NCI-H1105 (cell line): Measurements from ENCODE around the gene TSG101.

ENCODE experiments used
- DNase-seq: peaks from one replicate; lab custom pipeline; 2025; lab: John Stamatoyannopoulos, UW

TSG101 gene

DNA sequence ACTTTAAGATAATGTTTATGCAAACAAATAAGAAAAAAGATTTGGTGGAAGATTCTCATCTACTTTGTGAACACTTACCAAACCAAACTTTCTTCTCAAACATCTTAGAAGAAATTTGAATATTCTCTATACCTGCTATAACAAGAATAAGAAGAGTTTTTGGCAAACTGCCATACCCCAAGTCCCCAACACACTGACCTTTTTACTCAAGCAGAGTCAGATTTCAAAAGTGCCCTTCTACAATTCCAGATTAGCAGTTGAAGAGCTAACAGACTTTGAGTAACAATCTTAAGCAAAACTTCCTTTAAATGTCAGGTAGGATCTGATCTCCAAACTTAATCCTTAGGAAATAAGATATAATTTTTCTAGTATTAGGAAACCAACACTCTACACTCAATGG, 33.9 kb downstream of the TSG101 start:
- no peak for DNase-seq

GRCh38 chr11:18491924-18492323, 34.8 kb downstream of the TSG101 start:
- DNase-seq, result no peak

GRCh38 chr11:18490736-18491485, 35.8 kb downstream of the TSG101 start:
- no peak for DNase-seq

DNA sequence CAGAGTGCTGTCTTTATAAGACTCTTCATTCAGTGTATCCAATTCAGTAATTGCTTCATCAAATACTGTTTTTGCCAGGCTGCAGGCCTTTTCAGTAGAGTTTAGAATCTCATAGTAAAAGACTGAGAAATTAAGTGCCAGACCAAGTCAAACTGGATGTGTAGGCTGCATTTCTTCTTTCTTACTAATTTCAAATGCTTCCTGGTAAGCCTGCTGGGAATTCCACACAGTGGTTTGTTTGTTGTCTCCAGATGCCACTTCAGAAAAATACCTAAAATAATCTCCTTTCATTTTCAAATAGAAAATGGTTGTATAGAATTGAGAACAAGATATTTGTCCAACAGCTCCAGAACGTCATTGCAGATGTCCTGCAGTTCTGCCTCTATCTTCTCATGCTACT, 36.4 kb downstream of the TSG101 start:
- no peak for DNase-seq

- no peak for DNase-seq
These were observed 40.7 kb downstream of the TSG101 start for GRCh38 chr11:18485913-18486528.

GRCh38 chr11:18479063-18479462, 47.7 kb downstream of the TSG101 start:
- no peak for DNase-seq

DNA sequence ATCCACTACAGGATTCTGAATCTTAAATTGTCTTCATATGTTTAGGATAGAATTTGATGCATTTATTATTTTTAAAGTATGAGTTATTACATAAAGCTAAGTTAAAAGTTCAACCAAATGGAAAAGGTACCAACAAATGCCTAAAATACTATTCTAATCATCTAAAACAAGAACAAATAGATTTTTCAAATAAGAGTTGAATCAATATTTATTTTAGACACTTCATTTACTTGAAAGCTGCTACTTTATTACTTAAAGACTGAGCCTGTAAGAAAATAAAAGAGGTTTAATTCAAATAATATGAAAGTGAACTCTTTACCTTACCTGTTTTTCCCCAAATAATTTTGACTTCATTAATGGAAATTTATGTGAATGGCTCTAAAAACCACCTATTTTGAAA, 54.2 kb downstream of the TSG101 start:
- DNase-seq, result no peak

- no peak for DNase-seq
These were observed 54.7 kb downstream of the TSG101 start for GRCh38 chr11:18471995-18472394.

DNA sequence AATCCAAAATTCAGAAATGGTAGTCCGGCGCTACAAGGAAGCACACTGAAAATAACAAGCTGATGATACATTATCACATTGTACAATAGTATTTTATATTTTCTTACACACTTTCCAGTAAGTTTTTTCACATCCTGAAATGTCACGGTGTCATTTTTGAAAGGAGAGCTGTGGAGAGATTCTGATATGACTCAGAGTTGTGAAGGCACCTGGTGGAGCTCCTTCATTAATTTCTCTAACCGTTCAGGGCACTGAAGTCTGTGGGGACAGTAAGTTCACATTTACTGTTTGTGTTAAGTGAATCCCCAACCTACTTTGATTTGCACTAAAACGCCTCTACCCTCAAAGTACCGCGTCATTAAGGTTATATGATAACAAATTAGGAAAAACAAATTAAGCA, 57.8 kb downstream of the TSG101 start:
- DNase-seq, result no peak

DNA sequence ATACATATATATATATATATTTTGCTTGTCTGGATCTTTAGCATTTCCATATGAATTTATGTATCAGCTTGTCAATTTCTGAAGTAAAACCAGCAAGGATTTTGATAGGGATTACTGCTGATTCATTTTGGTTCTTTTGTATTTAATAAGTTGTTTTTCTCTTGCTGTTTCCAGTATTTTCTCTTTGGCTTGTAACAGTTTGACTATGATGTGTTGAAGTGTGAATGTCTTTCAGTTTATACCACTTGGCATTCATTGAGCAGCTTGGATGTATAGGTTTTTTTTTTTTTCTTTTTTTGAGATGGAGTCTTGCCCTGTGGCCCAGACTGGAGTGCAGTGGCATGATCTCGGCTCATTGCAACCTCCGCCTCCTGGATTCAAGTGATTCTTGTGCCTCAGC, 58.7 kb downstream of the TSG101 start:
- DNase-seq, result no peak

DNA sequence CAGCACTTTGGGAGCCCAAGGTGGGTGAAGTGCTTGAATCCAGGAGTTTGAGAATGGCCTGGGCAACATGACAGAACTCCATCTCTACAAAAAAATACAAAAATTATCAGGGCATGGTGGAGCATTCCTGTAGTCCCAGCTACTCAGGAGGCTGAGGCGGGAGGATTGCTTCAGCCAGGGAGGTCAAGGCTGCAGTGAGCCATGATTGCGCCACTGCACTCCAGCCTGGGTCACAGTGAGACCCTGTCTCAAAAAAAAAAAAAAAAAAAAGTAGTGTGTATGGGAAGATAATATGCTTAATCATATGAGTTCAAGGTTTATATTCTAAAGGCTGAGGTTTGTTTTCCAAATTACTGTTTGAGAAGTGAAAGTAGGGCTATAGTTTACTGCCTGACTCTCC, 60.3 kb downstream of the TSG101 start:
- DNase-seq, result no peak

DNA sequence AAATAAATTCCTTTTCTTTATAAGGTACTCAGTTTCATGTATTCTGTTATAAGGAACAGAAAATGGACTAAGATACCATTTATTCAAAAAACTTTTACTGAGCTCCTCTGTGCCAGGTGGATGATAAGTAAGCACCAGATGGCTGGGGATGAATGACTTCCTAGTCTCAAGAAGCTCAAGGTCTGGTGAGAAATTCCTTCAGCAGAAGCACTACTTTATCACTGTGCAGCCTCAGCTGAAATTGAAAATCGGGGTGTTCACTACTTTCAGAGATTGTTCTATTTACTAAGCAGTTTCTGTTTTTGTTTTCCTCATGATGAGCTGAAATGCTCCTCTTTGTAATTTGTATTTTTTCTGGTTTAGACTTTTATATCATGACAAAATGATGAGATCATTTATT, 63.3 kb downstream of the TSG101 start:
- no peak for DNase-seq

DNA sequence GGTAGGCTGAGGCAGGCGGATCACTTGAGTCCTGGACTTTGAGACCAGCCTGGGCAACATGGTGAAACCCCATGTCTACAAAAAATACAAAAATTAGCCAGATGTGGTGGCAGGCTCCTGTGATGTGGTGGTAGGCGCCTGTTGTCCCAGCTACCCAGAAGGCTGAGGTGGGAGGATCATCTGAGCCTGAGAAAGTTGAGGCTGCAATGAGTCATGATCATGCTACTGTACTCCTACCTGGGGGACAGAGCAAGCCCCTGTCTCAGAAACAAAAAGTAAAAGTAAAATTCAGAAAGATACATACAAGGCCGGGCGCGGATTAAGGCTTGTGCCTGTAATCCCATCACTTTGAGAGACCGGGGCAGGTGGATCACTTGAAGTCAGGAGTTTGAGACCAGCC, 64.8 kb downstream of the TSG101 start:
- DNase-seq, result no peak

DNA sequence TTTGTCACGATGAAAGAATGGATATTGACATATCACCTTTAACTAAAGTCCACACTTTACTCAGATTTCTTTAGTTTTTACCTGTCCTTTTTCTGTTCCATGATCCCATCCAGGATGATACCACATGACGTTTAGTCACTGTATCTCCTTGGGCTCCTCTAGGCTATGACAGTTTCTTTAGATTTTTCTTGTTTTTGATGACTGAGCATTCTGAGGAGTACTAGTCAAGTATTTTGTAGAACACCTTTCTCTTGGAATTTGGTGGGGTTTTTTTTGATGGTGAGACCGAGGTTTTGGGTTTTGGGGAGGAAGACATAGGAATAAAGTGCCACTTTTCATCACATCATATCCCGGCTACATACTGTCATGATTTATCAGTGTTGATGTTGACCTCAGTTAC, 67.1 kb downstream of the TSG101 start:
- no peak for DNase-seq

- DNase-seq, result no peak
These were observed 69.3 kb downstream of the TSG101 start for GRCh38 chr11:18457450-18457849.

DNA sequence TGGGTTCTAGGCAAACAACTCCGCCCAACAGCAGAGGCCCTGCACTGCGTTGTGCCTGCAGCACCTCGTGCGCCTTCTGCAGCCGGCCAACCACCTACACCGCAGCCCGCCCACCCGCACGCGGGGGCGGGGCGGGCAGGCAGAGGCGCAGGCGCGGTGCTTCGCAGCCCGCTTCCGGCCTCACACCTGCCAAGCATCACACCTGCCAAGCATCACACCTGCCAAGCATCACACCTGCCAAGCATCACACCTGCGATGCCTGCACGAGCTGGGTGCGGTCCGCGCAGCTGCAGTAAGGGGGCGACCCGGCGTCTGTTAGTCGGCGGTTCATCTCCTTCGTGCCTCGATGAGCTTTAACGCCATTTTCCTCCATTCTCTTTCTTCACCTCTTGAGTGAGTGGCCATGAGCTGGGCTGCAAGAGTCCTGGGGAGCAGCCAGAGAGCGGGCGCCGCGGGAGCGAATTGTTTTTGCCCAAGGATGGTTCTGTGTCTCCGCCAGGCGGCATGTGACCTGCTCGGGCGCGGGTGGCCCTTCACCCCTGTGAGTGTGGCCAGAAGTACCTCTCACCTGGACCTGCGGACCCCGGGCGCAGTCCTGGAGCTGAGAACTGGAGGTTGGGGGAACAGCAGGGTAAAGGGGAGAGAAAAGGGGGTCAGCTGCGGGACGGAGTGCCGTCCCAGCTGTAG, 70.9 kb downstream of the TSG101 start, which contains the start of gene LDHAL6A:
Gene LDHAL6A (plus strand): TSS at position 171 of the 687 bp plus-strand sequence. CDS start 825 bp downstream, outside the sequence.
- no peak for DNase-seq

DNA sequence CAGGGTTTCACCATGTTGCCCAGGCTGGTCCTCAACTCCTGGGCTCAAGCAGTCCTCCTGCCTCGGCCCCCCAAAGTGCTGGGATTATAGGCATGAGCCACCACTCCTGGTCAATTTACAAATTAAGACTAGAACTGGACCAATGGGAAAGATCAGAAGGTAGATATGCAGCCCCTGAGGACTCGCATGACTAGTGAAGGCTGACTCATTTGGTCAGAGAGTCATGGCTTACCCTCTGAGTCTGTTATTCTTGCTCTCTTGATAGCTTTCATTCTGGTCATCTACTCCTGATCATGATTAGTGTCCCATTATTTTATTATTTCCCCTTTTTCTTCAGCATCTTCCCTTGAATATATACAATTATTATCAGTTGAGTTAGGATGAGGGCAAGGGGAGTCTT, 73.8 kb downstream of the TSG101 start:
- no peak for DNase-seq

- DNase-seq, result no peak
These were observed 77.5 kb downstream of the TSG101 start for GRCh38 chr11:18449251-18449650.

DNA sequence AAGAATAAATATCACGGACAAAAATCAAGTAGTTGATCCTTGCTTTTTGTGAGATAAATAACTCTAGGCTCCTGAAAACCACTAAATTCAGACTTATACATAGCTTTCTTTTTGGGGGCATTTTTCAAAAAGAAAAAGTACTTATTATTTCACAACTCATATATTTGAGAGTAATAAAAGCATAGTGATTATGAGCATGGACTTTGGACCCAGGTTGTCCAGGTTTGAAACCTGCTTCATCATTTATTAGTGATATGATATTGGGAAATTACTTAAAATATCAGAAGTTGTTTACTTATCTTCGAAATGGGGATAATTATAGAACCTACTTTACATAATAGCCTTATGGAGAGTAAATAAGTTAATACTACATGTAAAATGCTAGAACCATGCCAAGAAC, 88.1 kb downstream of the TSG101 start:
- DNase-seq, result no peak
